HFF-Myc (cell line): Measurements from ENCODE around the gene DAP.
"Not testable (repeated sequence)": the region's sequence is repeated elsewhere in the genome, so short reads cannot be mapped to it uniquely, and the experiment has no call there.

Source experiments
- DNase-seq: peaks from one replicate; pipeline ENCODE4 v3.0.0-alpha.2; 2011; ENCODE audit warnings: low read depth; ENCODE audit errors: extremely low read depth
- H3K4me3 ChIP-seq: replicated peaks from 2 replicates; pipeline ENCODE4 v1.5.1; 2011; ENCODE audit warnings: low read depth, mild to moderate bottlenecking, control low read depth, low read length
- TF ChIP-seq, protein P1 (sequence below): IDR thresholded peaks from 2 replicates; pipeline ENCODE4 v1.5.1; 2012; ENCODE audit warnings: mild to moderate bottlenecking, low read depth, low read length, control low read depth; ENCODE audit errors: missing control alignments

Gene DAP

GRCh38 chr5:10665799-10666198 is 95.2 kb downstream of the DAP start:
- TF ChIP-seq, protein P1, sequence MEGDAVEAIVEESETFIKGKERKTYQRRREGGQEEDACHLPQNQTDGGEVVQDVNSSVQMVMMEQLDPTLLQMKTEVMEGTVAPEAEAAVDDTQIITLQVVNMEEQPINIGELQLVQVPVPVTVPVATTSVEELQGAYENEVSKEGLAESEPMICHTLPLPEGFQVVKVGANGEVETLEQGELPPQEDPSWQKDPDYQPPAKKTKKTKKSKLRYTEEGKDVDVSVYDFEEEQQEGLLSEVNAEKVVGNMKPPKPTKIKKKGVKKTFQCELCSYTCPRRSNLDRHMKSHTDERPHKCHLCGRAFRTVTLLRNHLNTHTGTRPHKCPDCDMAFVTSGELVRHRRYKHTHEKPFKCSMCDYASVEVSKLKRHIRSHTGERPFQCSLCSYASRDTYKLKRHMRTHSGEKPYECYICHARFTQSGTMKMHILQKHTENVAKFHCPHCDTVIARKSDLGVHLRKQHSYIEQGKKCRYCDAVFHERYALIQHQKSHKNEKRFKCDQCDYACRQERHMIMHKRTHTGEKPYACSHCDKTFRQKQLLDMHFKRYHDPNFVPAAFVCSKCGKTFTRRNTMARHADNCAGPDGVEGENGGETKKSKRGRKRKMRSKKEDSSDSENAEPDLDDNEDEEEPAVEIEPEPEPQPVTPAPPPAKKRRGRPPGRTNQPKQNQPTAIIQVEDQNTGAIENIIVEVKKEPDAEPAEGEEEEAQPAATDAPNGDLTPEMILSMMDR = no peak
- H3K4me3 ChIP-seq = no peak overlapping the region
- no peak for DNase-seq

- DNase-seq = peak; percentile 37
- H3K4me3 ChIP-seq = not testable (repeated sequence)
Observed at GRCh38 chr5:10664180-10664769, 96.8 kb downstream of the DAP start.

DNA sequence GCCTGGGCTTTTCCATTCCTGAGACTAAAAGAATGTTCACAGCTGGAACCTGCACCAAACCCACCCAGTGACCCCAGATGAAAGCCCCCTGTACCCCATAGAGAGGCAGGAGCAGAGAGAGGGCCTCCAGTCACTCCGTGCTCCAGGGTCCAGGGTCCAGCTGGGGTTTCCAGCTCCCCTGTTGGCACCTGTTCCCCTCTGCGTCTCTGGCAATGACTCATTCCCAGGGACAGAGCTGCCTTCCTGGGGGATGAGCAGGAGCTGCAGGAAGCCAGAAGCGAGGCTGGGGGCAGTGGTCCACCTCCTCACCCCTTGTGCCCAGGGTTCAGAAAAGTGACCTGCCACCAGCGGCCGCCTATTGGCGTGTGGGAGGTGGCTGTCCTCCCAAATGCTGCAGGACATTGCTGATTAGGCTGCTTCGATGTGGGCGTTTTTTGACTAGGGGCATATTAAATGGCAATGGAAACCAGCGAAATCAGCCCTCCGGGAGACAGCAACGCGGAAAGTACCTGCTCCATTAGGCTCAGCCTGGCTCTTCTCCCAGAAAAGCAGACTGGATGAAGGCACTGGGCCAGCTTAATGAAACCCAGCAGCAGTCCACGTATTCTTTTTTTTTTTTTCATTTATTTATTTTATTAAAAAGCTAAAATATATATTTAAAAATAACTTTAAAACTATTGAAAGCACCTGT is 97.4 kb downstream of the DAP start:
- TF ChIP-seq, protein P1 = no peak
- no peak overlapping the region for H3K4me3 ChIP-seq
- no peak for DNase-seq

GRCh38 chr5:10662661-10663488 is 98.2 kb downstream of the DAP start:
- DNase-seq = no peak
- TF ChIP-seq, protein P1 = no peak

DNA sequence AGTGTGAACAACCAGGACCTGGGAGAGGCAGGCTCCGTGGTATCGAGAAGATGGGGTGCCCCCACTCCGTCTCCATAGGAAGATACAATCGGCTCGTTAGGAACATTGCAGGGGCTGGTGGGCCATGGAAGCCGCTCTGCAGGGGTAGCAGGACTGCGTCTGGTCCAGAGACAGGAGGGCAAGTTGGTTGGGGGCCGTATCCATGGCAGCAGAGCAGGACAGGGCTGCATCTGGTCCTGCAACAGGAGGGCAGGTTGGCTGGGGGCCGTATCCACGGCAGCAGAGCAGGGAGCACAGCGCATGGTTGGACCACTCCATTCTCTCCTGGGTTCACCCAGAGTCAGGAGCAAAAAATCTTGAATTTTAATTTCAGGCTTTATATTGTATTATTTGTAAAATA is 99.0 kb downstream of the DAP start:
- no peak overlapping the region for H3K4me3 ChIP-seq
- TF ChIP-seq, protein P1 = no peak
- DNase-seq = no peak

More at GRCh38 chr5:10662661-10663488, 98.2 kb downstream of the DAP start:
- H3K4me3 ChIP-seq = no peak overlapping the region

GRCh38 chr5:10661401-10661800 is 99.6 kb downstream of the DAP start:
- no peak overlapping the region for H3K4me3 ChIP-seq
- no peak for DNase-seq
- TF ChIP-seq, protein P1 = no peak
